Measurements from ENCODE around the gene EPHB4. TPM values are rescaled to one million over a fixed set of nuclear protein-coding genes. Genes with fewer than 3 reads are reported as not detected.

The EPHB4 gene
- total RNA-seq, 1 experiment from 2014 or later: 135 TPM

GRCh38 chr7:100866729-100867039 is 39.4 kb upstream of the EPHB4 start:
- peak overlapping the region; percentile 92 to 99 (median 98); a peak in 6 of 7 replicates for H3K27ac Mint-ChIP-seq
- Histone ChIP-seq H3K56ac (ENCODE audit: insufficient read length, low read depth, low read length) (no peak overlapping the region), H3T11ph (ENCODE audit: low read length) (no peak overlapping the region), H2BK120ac (ENCODE audit: low read depth, low read length, poor library complexity, severe bottlenecking) (peak overlapping the region; percentile 28), H2BK5ac (ENCODE audit: insufficient read length, low read length) (no peak overlapping the region), H3K4me1 (ENCODE audit: insufficient read depth, low read length) (no peaks in the 10 kb centered on the region; the same call in 1 of the 2 replicates), H3K27me3 (ENCODE audit: insufficient read depth, low read length) (no peaks in the 10 kb centered on the region), H2AFZ (ENCODE audit: low read length) (no peak overlapping the region), H4K91ac (ENCODE audit: insufficient read length, low read depth, low read length) (no peak overlapping the region), H3K27ac (ENCODE audit: insufficient read length, low read depth, low read length) (no peak overlapping the region), H3K79me1 (ENCODE audit: insufficient read depth, low read depth, low read length, poor library complexity, severe bottlenecking) (peaks cover 3% of the 10 kb centered on the region), H2AK5ac (ENCODE audit: insufficient read length, low read length) (no peak overlapping the region), H3K79me2 (ENCODE audit: insufficient read depth, low read length) (peaks cover 3% of the 10 kb centered on the region; the same call in 1 of the 2 replicates), H3K4me2 (ENCODE audit: insufficient read depth, insufficient read length, low read length) (peak overlapping the region; percentile 77), H3K9ac (ENCODE audit: extremely low read depth, insufficient read length, low read length) (no peak overlapping the region), H3K4ac (ENCODE audit: low read depth, low read length) (no peak overlapping the region), H2BK12ac (ENCODE audit: insufficient read length, low read depth, low read length) (peak overlapping the region; percentile 46), H2BK15ac (ENCODE audit: low read depth, low read length) (no peak overlapping the region), H4K5ac (ENCODE audit: insufficient read length, low read depth, low read length) (no peak overlapping the region), H3K14ac (ENCODE audit: insufficient read depth, low read length) (peak overlapping the region; percentile 61; the same call in 1 of the 2 replicates), H4K8ac (replicated peaks; ENCODE audit: insufficient read length, low read depth, low read length) (no peak overlapping the region), H3K23me2 (ENCODE audit: insufficient read length, low read depth, low read length, poor library complexity, severe bottlenecking) (peaks cover 10% of the 10 kb centered on the region), H3K23ac (ENCODE audit: insufficient read length, low read depth, low read length) (no peak overlapping the region), H4K20me1 (ENCODE audit: control insufficient read depth, insufficient read depth, insufficient read length) (no peaks in the 10 kb centered on the region), H2BK20ac (ENCODE audit: low read depth, low read length, poor library complexity, severe bottlenecking) (no peak overlapping the region), H3K9me3 (ENCODE audit: control insufficient read depth, low read depth, low read length) (no peaks in the 10 kb centered on the region), H3K18ac (ENCODE audit: insufficient read length, low read depth, low read length) (peak overlapping the region; percentile 63)
- peak overlapping the region; percentile 92 to 97 for H3K4me3 Mint-ChIP-seq
- no peaks in the 10 kb centered on the region for H3K9me3 Mint-ChIP-seq
- H3K36me3 Mint-ChIP-seq (ENCODE audit: insufficient read depth in 1 of 3, low read depth in 3 of 3): peaks cover 28 to 55% (median 41%) of the 10 kb centered on the region in 3 experiments; a peak in 6 of 7 replicates
- H3K4me1 Mint-ChIP-seq: peaks cover 12 to 15% of the 10 kb centered on the region in 2 experiments
- TF ChIP-seq CTCF (conservative IDR thresholded peaks at IDR 0.05): no peak
- WGBS (ENCODE audit: extremely low coverage, insufficient read length, low lambda C conversion rate): no CpG with 5 or more reads among the region's 5 CpGs
- no peak for DNase-seq
- no peaks in the 10 kb centered on the region for H3K27me3 Mint-ChIP-seq (ENCODE audit: low read depth)
